HL-60/S4 (cell line): Measurements from ENCODE around the gene CEP78.
"Not testable (repeated sequence)": the region's sequence is repeated elsewhere in the genome, so short reads cannot be mapped to it uniquely, and the experiment has no call there.

Experiments
- in situ Hi-C: fragments of 300-500 bp; cut with MboI; formaldehyde crosslinking; loops from 2 replicates; pipeline ENCODE4 v1.14.3; 2022; ENCODE audit warnings: low sequenced_read_pairs

The CEP78 gene

DNA sequence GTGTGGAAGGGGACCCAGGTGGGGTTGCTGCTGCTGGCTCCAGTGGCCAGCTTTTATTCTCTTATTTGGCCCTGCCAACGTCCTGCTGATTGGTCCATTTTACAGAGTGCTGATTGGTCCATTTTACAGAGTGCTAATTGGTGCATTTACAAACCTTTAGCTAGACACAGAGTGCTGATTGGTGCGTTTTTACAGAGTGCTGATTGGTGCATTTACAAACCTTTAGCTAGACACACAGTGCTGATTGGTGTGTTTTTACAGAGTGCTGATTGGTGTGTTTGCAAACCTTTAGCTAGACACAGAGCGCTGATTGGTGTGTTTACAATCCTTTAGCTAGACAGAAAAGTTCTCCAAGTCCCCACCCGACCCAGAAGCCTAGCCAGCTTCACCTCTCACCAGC, 48.3 kb downstream of the CEP78 start:
- in situ Hi-C loops = not testable (repeated sequence)

DNA sequence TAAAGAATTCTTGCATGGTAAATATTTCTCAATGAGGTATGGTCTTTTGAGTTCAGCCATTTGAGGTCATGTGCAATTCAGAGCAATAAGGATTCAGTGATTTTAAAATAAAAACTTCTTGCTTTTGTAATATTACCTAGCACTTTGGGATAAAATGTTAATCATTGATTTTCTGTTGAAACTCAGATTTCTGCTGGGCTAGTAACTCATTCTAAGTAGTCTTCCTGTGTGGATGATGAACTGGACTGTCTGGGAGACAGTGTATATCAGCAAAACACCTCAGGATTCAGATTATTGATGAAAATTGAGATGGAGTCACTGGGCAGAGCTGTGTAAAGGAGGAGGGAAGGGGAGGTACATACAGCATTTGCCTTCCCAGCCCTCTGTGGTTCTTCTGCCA, 50.2 kb downstream of the CEP78 start:
- in situ Hi-C loops = no loop called here

DNA sequence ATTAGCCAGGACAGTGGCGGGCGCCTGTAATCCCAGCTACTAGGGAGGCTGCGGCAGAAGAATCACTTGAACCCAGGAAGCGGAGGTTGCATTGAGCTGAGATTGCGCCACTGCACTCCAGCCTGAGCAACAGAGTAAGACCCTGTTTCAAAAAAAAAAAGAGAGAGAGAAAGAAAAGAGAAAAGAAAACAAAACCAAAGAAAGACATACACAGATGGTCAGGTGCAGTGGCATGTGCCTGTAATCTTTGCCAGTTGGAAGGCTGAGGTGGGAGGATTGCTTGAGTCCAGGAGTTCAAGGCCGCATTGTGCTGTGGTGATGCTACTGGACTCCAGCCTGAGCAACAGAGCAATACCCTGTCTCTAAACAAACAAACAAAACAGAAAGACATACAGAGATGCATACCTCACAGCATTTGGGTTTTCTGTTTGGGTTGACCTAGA, 51.1 kb downstream of the CEP78 start:
- in situ Hi-C loops = no loop called here

DNA sequence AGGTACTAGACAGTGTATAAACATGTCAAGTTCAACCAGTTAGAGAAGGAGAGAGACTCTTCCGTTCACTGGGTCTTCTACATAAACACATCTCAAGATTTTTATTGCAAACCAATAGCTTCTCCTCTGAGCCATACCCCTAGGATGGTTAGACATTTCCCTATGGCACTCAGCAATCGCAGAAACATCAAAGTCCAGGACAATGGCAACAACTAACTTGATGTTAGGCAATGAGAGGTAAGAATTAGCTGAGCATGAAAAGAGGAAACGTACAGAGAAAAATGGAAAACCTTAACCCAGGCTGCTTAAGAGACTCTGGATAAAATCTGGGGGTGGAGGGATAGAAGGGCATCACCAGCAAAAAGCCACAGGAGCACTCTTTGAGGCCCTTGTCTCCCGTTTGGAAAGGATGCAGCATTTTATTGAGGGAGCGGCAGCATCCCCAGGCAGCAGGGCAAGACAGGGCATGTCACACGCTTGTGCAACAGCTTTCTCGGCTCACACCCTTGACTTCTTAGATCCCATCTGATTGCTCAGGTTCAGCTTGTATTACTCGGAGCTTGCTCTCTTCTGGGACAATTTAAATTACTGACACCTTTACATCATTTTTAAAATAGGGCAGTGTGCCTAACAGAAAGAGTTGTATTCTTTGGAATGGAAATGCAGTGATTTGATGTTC, 52.5 kb downstream of the CEP78 start:
- in situ Hi-C loops = no loop called here

DNA sequence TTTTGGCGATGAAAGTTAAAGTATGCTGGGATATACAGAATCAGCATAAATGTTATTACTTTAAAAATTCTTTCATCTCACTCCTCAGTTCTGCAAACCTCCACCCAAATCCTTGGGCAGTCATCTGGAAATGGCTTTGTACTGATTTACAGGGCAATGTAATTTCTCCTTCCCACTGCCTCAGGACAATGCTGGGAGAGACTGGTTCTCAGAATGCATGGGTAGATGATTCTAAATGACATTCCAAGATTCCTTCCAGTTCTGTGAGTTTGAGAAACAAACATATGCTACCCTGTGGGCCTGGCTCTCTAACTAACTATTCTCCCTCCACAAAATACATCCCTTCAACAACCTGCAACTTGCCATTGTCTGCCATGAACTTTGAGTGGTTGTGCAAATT, 53.6 kb downstream of the CEP78 start:
- in situ Hi-C loops = no loop called here

DNA sequence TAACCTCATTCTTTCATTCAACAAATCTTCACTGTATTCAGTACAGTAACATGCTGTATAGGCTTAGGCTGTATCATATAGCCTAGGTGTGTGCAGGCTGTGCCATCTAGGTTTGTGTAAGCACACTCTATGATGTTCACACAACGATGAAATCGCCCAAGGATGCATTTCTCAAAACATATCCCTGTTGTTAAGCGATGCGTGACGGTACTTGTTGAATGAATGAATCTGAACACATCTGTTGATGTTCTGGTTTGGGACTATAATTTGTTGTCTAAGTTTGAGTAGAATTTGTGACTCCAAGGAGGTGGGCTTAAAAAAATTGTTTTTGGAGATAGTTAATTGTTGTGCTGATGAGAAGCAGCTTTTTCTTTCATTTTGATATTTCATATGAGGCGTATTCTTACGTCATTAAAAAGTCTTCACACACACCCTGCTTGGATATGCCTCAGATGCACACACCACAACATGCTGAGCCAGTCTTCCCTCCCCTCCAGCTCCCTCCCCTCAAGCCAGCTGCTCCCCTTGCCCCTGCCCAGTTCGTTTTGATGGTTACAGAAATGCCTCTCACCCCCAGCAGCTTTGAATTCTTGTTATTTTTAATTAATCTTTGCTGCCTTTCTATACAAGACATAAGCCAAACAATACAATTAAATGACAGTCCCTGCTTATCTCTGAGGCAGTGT, 55.5 kb downstream of the CEP78 start:
- in situ Hi-C loops = no loop called here

DNA sequence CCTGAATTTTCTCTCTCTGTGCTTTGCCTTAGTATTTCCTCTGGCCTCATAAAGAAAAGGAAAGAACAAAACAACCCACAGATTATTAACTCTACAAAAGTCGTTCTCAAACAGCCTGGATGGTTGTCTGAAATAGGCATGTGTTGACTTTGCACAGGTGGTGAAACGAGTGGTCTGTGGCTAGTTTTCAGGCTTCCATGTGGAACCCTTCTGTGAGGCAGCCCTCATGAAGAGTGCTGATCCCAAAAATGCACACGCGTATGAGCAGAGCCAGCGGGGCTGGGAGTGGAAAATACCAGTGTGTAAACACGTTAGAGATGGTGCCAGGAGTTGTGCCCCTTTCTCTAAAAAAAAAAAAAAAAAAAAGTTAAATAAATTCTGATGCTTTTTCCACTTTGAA, 56.2 kb downstream of the CEP78 start:
- in situ Hi-C loops = no loop called here

DNA sequence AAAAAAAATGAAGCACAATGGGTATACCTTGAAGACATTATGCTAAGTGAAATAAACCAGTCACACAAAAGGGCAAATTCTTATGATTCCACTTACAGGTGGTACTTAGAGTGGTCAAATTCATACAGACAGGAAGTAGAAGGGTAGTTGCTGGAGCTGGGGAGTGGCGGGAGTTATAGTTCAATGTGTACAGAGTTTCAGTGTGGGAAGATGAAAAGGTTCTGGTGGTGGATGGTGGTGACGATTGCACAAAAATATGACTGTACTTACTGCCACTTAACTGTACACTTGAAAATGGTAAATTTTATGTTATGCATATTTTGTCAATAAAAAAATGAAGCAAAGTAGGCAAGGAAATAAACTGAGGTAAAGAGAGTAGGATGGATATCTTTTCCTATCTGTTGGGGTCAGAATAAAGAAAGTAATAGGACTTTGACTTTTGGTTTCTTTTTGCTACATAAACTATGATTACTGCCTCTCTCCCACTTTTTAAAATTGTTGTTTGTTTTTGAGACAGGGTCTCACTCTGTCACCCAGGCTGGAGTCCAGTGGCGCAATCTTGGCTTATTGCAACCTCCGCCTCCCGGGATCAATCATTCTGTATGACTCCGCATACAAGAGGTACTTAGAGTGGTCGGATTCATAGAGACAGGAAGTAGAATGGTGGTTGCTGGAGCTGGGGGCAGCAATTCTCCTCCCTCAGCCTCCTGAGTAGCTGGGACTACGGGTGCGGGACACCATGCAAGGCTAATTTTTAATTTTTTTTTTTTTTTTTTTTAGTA, 57.0 kb downstream of the CEP78 start:
- in situ Hi-C loops = no loop called here

DNA sequence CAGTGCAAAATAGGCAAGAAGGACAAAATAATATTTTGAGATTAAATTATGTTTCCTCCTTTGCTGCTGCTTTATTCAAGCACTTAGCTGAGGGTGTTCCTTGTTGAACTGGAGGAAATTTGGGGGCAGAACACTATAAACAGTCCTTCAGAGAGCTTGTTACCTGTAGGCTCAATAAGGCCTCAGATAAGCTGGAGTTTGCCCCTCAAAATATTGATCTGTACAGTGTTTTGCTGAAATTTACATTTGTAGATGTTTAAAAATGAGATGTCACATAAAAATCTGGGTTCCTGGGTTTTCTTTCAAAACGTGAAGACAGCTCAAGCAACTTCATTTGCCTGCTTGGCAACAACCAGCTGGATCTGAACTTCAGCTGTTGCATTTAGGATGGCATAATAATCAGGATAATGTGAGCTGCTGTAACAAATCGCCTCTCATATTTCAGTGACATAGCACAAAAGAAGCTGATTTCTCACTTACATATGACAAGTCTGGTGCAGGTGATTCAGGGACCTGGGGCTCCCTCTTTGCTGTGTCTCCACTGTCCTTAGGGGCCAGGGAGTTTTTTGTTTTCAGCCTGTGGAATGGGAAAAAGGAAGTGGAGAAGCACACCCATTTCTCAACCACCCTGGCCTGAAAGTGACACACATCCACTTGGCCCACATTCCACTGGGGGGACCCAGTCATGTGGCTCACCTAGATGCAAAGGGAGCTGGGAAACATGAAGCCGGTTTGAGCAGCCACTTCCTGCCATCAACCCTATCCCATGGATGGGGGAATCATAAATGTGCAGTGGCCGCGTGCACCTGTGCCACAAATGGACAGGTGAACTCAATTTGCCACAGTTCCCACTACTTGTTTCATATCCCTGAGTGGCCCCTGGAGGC, 58.7 kb downstream of the CEP78 start:
- in situ Hi-C loops = no loop called here

DNA sequence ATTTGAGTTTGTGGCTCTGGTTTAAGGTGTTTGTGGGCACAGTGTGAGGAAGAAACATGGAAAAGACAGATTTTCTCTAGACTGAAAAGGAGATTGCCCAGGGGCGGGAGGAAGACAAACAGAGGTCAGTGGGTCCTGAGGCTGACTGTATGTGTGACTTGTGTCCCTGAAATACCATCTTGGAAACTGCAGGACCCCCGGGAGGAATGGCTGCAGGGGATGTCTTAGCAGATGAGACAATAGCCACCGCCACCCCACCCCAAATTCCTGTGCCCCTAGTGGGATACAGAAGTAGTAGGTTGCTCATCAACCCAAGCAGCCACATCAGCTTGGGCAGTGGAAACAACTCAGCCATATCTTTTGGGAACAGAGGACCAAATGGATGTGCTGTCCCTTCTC, 59.3 kb downstream of the CEP78 start:
- in situ Hi-C loops = no loop called here

DNA sequence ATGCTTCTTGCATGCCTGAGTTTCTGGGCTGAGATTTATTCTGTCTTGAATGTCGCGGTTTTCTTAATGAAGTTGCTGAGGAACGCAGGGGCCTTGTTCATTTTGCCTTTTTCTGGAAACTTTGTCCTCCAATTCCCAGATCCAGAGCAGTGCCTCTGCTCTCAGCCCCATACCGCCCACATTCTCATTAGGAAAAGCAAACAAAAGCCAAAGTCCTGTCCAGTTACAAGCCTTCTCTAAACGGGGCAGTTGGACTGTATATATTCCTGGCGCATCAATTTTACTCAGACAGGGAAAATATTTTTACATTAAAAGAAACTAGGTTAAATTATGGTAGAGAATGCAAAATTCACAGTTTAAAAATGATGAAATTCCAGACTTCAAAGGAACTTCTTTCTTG, 59.9 kb downstream of the CEP78 start:
- in situ Hi-C loops = no loop called here

DNA sequence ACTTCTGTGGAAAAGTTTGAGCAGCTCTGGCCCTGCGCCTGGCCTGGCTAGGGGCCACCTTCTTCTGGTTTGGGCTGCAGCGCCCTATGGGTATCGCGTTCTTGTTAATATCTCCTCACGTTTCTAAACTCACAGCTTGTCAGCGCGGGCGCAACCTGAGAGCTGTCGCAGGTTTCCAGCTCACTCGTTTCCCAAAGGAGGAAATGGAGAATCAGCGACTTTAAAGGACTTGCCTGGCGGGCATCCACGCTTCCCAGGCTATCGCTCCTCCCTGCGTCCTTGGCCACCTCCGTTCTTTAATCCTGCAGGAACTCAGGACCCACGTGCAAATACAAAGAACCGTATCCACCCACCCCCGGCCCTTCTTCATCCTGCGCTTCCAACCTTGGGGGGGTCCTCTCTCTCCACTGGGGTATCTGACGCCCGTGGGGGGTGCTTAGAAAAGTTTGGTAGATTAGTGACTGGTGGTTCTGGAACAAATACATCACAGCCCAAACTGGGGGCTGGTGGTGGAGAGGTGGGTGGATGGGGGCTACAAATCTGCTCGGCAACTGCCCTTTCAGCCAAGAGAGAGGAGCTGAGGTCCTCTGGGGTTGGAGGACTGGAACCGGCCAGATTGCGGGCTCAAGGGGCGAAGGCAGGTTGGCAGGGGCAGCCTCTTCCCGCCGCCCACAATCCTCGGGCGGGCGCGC, 60.5 kb downstream of the CEP78 start:
- in situ Hi-C loops = no loop called here

DNA sequence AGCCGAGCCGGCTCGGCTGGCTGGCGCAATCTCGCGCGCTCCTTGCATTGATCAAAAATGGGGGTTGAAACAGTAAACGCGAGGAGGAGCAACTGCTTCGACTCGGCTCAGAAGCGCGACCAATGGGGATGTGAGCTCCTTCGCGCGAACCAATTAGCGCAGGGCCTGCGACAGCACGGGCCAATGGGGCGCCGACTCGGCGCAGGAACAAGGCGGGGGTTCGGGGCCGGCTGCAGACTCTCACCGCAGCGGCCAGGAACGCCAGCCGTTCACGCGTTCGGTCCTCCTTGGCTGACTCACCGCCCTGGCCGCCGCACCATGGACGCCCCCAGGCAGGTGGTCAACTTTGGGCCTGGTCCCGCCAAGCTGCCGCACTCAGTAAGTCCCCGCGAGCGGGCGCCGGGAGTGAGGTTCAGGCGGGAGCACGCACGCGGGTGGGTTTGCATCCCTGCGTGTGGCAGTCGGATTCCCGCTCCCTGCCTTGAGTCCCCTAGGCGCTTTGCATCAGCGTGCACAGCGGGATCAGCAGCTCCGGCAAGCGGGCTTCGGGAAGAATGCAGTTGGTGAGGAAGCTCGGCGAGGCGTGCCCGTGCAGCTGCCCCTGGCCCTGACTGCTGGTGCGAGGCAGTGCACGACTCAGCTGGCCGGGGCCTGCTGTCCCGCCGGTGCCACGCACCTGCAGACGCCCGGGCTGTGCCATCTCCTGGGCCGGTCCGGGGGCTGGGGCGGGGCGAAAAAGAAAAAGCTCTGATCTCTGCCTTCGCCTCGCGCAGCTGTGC, 61.2 kb downstream of the CEP78 start, which contains the start of gene PSAT1:
PSAT1 (plus strand) TSS at position 233 of the 779 bp plus-strand sequence; CDS start at position 319, 86 bp downstream.
- in situ Hi-C loops = no loop called here

DNA sequence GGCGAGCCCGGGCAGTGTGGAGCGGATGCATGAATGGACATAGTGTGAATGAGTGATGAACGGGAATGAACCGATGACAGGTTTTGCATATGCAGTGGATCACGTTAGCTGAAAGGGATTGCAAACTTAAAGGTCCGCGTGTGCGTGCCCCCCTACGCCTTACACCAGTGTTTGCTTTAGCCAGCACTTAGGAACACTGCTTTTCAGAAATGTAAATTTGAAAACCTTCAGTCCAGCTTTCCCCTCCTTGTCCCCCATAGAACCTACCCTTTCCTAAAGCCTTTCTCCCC, 61.7 kb downstream of the CEP78 start:
- in situ Hi-C loops = no loop called here

DNA sequence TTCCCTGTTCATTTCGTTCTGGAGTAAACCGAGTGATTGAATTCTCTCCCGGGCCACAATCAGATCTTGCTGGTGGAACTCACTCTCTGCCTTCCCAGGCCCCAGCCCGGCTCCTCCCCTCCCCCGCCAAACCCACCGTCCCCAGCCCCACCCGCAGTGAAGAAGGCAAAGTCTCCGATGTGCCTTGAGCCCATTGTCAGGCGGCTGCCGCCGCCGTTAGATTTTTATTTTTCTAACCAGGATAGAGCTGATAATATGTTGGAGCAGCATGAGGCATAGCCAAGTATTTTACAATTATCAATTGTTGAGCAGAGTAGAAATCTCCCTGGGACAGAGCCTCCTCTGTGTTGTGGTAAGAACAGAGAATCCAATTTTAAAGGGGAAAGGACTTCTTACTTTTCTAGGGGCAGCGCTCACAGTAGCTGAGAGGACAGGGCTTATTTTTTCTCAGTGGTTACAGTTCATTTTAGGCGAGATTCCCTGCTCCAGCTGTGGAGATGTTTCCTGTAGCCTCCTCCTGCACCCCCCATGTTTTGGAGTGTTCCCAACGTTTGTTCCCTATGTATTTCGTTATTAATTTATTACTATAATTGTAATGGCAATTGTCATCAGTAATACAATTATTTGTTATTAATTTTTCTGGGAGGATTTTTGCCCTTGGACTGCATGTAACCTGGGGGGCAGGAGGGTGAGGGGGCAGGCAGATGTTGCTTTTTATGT, 62.3 kb downstream of the CEP78 start:
- in situ Hi-C loops = no loop called here

DNA sequence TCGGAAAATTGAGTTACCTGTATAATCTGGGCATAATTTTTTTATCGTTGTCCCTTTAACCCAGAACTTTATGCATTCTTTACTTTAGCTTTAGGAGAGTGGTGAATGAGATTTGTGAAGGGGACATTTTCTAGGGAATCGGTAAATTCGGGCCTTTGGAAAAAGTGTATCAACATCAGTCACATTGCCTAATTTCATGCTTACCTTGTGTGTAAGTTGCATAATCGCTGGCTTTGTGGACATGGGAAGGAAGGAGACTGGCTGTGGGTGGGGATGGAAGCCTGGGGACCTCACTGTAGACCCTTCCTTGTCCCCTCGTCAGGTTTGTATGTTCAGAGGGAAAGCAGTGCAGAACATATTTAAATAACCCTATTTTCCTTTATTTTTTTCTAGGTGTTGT, 64.3 kb downstream of the CEP78 start:
- in situ Hi-C loops = no loop called here

DNA sequence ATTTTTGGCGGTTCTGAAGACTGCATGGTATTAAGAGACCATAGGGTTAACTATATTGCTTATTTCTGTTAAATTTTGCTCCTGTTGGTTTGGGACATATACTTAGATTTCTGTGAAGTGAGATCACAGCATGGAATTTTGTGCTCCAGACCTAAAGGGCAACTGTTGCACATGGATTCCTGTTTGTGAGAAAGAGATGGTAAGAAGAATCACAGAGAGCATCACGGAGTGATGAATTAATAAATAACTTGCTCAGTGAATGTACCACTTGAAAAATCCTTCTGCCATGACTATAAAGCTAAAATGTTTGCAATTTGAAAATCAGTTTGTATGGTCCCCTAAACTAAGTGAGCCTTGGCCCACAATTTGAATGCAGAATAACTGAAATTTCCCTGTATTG, 65.6 kb downstream of the CEP78 start:
- in situ Hi-C loops = no loop called here

DNA sequence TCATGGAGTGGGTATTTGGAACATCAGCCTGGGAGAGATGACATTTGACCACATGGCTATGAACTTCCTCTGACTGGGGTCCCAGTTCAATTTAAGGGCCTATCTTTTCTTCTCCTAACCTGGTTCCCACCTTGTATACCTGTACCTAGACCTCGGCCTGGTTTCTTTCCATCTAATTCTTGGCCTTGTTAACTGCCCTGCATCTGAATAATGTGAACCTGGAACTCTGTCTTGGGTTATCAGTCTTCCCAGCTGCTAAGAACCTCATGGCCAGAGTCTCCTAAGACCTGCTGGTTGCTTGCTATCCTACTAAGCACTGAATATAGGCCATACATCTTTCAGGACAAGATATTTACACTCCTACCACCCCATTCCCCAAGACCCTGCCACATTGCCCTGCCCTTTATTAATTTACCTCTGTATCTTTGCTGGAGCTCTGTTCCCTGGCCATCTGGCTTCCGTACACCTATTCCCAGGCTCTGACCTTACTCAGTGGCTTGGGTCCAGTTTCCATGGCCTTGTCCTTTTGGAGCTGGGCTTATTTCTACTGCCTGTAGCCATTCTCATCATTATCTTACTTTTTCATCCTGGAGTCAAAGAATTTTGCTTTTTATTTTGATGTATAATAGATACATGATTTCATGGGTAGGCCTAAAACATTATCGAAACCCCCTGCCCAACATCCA, 67.6 kb downstream of the CEP78 start:
- in situ Hi-C loops = no loop called here

DNA sequence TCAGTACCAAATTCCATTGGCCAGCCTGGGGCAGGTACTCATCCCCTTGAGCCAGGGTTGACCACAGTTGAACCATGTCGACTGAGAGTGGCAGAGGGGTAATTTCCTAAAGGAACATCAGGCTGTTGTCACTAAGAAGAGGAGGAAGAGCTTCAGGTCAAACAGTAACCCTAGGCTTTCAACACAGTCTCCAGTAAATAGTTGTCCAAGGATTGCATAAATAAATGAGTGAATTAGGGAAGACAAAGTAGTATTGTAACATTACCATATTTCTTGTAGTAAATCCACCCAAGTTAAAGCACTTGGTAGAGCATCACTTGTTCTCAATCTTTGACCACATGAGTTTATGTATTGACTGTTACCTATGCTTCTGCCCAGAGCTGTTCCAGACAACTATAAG, 68.5 kb downstream of the CEP78 start:
- in situ Hi-C loops = no loop called here
